Measurements from ENCODE around the gene AP1AR.

Gene AP1AR

GRCh38 chr4:112222219-112222955 lies 9.2 kb upstream of the AP1AR start:
- DNase-seq (ENCODE audit: low spot score), result no peak

- no peak for DNase-seq (ENCODE audit: low spot score)
Observed at GRCh38 chr4:112225157-112225556, 6.4 kb upstream of the AP1AR start.

GRCh38 chr4:112230879-112231778 lies 458 bp upstream of the AP1AR start:
- DNase-seq (ENCODE audit: low spot score), result peak; percentile 94

- DNase-seq (ENCODE audit: low spot score), result peak; percentile 68
Observed at GRCh38 chr4:112234952-112235609, 3.5 kb downstream of the AP1AR start.

- no peak for DNase-seq (ENCODE audit: low spot score)
Observed at GRCh38 chr4:112236040-112236439, 4.5 kb downstream of the AP1AR start.

GRCh38 chr4:112238833-112239232 lies 7.2 kb downstream of the AP1AR start:
- no peak for DNase-seq (ENCODE audit: low spot score)

- no peak for DNase-seq (ENCODE audit: low spot score)
Observed at GRCh38 chr4:112245383-112245782, 13.8 kb downstream of the AP1AR start.

GRCh38 chr4:112247021-112247420 lies 15.4 kb downstream of the AP1AR start:
- no peak for DNase-seq (ENCODE audit: low spot score)

- no peak for DNase-seq (ENCODE audit: low spot score)
Observed at GRCh38 chr4:112251019-112251643, 19.5 kb downstream of the AP1AR start.

- DNase-seq (ENCODE audit: low spot score), result no peak
Observed at GRCh38 chr4:112252234-112252633, 20.6 kb downstream of the AP1AR start.

GRCh38 chr4:112253382-112254000 lies 21.9 kb downstream of the AP1AR start:
- no peak for DNase-seq (ENCODE audit: low spot score)

- no peak for DNase-seq (ENCODE audit: low spot score)
Observed at GRCh38 chr4:112257098-112257497, 25.5 kb downstream of the AP1AR start.

- DNase-seq (ENCODE audit: low spot score), result no peak
Observed at GRCh38 chr4:112266823-112267222, 35.2 kb downstream of the AP1AR start.

GRCh38 chr4:112270051-112270450 lies 38.5 kb downstream of the AP1AR start:
- DNase-seq (ENCODE audit: low spot score), result no peak

- no peak for DNase-seq (ENCODE audit: low spot score)
Observed at GRCh38 chr4:112270640-112271421, 39.2 kb downstream of the AP1AR start.

GRCh38 chr4:112272292-112272691 lies 40.7 kb downstream of the AP1AR start:
- DNase-seq (ENCODE audit: low spot score), result no peak

GRCh38 chr4:112274959-112275358 lies 43.4 kb downstream of the AP1AR start:
- no peak for DNase-seq (ENCODE audit: low spot score)

- DNase-seq (ENCODE audit: low spot score), result no peak
Observed at GRCh38 chr4:112276113-112276512, 44.5 kb downstream of the AP1AR start.

- DNase-seq (ENCODE audit: low spot score), result no peak
Observed at GRCh38 chr4:112277220-112277619, 45.6 kb downstream of the AP1AR start.

- no peak for DNase-seq (ENCODE audit: low spot score)
Observed at GRCh38 chr4:112277705-112278448, 46.3 kb downstream of the AP1AR start.
